LNCaP clone FGC (cell line): ENCODE measurements around the gene ZNF783.

Source experiments
- DNase-seq: peaks from one replicate; pipeline ENCODE4 v3.0.0-alpha.2; 2011; ENCODE audit warnings: low read depth
- H3K4me3 ChIP-seq: 2 replicates; pipeline ENCODE4 v1.5.1; 2011; ENCODE audit warnings: mild to moderate bottlenecking, low read depth, low read length, control low read depth
- CTCF ChIP-seq: IDR thresholded peaks from 2 replicates; pipeline ENCODE4 v1.5.1; 2012; ENCODE audit warnings: mild to moderate bottlenecking; ENCODE audit not compliant: control insufficient read depth, insufficient read depth; ENCODE audit errors: extremely low read depth

ZNF783 gene

DNA sequence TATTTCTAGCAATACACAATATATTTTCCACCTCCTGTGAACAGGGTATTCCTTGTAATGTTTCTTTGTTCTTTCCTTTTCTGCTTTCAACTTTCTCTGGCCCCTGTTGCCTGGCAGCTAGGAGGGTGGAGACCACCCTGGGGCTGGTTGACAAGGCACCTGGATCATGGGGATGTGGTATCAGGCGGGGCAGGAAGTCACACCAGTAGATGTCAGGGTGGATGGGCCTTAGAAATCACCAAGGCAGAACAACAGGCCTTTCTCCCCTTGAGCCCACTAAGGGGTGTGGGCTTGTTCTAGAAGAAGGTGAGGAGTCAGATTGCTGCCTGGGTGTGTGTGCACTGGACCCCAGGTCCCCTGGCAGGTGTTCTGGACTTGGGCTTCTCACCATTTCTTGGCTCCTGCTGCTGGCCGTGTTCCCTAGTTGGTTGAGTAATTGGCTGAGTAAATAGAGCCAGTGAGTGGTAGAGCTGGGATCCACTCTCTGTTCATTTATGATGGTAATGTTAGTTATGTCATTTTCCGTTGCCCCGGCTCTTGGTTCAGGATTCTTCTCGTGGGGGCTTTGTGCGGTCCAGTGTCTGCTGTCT is 24.9 kb downstream of the ZNF783 start:
- no peak for TF ChIP-seq CTCF
- DNase-seq: peak; percentile 57
- peak overlapping the region; percentile 16; the same call in 1 of the 2 replicates for H3K4me3 ChIP-seq

- no peak for TF ChIP-seq CTCF
- DNase-seq: no peak
- peak overlapping the region; percentile 16; the same call in 1 of the 2 replicates for H3K4me3 ChIP-seq
Measured at GRCh38 chr7:149287622-149288021, 25.6 kb downstream of the ZNF783 start.

- no peak overlapping the region for H3K4me3 ChIP-seq
- no peak for TF ChIP-seq CTCF
- no peak for DNase-seq
Measured at GRCh38 chr7:149289262-149289661, 27.3 kb downstream of the ZNF783 start.

DNA sequence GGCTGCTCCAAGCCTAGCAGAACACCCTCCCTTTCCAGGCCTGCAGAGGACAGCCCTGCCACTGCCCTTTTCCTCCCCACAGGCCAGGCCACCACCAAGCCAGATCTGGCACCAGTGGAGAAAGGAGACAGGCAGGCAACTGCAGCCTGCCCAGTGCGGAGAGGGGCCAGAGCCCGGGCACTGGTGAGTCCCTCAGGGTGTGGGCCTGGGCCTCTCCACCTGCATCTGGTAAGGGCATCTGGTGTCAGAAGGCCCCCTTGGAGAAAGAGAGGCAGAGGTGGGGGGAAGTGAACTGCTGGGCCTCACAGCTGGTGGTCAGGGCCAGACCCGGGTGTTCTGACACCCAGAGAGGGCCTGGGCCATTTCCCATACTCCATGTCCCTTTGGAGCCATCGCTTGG is 27.9 kb downstream of the ZNF783 start:
- no peak overlapping the region for H3K4me3 ChIP-seq
- DNase-seq: no peak
- TF ChIP-seq CTCF: no peak

DNA sequence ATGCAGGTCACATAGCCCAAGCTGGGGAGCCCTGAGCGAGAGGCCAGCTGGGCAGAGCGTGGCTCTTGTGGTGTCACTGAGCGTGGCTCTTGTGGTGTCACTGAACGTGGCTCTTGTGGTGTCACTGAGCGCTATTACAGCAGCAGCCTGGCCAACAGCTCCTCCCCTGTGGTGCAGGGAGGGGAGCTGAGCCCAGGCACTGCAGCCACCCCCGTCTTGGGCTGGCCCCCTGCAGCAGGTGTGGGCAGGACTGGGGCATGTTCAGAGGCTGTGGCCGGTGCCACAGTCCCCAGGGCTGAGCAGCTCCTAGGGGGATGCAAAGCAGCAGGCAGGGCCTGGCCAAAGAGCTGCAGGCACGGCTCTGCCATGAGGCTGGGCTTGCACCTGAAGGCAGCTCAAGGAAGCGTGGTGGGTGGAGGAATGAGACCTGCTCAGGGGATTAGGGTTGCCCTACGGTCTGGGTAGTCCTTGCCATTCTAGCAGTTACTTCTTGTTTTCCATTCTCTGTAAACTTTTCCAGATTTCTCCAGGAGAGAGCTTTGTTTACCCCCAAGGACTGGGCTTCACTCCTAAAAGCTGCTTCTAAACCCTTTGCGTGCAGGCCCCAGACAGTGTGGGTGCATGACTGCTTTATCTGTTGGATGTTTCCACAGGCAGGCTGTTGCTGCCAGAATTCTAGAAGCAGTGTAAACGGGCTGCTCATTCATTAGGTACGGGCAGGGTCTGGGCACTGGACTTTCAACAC is 29.2 kb downstream of the ZNF783 start:
- DNase-seq: no peak
- no peak overlapping the region for H3K4me3 ChIP-seq
- TF ChIP-seq CTCF: no peak

- no peak overlapping the region for H3K4me3 ChIP-seq
- no peak for TF ChIP-seq CTCF
- DNase-seq: no peak
Measured at GRCh38 chr7:149291781-149292461, 29.9 kb downstream of the ZNF783 start.

DNA sequence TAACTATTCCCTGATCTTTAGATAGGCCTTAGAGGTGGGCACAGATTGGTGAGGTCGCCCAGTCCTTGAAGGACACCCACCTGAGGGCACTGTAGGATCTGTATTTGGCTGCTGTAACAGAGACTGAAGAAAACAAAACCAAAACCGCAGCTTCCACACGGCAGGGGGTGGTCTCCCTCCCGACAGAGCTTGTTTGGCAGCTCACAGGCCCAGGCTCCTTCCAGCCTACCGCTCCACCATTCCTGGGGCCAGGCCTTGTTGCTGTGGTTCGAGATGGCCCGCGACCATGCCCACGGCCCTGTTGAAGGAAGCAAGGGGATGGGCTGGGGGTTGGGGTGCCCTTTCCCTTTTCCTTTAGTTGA is 30.4 kb downstream of the ZNF783 start:
- no peak overlapping the region for H3K4me3 ChIP-seq
- no peak for DNase-seq
- TF ChIP-seq CTCF: no peak
